ENCODE results near the gene CACNA1C. TPM values are rescaled to one million over a fixed set of nuclear protein-coding genes. Genes with fewer than 3 reads are reported as not detected.

The CACNA1C gene
- polyA plus RNA-seq, 1 of the 3 experiments (the other 2 are of a cell fraction) = 1.5 TPM

DNA sequence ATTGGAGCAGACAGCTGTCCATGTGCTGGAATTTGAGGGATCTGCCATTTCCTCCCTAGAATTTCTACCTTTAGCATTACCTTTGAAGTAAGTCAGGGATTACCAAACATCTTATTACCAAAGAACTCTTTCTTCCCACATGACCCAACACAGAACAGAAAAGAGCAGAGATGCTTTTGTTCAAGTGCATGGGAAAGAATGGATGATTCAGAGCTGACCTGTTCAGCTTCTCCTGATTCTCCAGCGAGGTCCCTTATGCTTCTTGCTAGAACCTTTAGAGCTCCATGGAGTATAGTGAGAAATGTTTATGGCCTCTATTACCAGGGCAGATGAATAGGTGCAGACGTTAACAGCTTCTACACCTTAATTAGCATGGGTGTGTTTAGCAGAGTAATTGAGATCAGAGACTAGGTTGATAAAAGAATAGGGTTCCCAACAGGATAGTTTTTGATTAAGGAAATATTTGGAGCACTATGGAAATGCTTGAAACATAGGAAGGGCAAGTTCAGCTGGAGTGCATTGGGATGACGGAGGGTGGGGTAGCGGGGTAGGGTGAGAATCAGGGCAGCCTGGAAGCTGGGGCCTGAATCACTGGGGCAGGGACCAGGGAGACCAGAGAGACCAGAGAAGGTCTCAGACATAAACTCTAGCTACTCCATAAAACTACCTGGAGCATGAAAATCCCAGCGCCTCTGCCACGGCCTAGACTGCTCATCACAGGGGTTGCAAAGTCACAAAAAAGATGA lies 223.7 kb downstream of the CACNA1C start:
- no peak for DNase-seq

DNA sequence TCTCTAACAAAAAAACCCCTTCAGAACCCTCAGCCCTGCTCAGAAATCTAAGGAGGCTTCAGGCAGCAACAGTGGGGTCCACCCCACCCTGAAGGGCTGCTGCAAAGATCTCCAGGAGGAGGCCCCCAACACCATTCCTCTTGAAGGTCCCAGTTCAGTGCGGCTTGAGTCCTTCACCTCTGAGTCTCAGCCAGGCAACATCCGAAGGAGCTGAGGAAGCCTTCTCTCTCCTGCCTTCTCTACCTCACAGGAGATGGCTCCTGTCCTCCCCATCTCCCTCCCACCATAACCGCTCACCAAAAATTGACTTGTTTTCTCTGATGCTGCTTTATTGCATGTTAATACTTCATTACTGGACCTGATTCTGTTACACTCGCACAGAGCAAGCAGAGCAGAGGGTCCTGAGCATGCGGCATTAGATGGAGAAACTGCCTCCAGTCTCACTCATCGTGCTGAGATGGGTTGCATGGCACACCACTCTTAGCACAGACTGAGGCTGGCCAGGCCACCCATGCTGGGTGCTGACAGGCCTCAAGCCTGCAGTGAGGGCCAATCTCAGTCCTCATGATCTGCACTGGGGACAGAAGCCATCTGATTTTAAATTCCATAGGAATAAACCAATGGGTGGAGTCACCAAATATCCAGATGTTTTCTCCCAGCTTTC lies 224.8 kb downstream of the CACNA1C start:
- H3K4me2 ChIP-seq = no peak overlapping the region
- WGBS (ENCODE audit: low lambda C conversion rate) = 72% methylated on average over 6 of the region's 6 CpGs
- no peaks in the 10 kb centered on the region for H3K9me2 ChIP-seq
- no peak overlapping the region for H3K4me3 ChIP-seq (ENCODE audit: low read depth in 2 of 2, low read length in 1 of 2)
- POLR2A ChIA-PET = no interaction called here
- no peaks in the 10 kb centered on the region for H3K9me3 ChIP-seq
- H2AFZ ChIP-seq (ENCODE audit: low read depth) = no peak overlapping the region
- H3K27ac ChIP-seq (ENCODE audit: low read depth in 2 of 2, low read length in 1 of 2) = no peak overlapping the region
- no peaks in the 10 kb centered on the region for H3K79me2 ChIP-seq (ENCODE audit: insufficient read depth)
- no peaks in the 10 kb centered on the region for H3K27me3 ChIP-seq (ENCODE audit: insufficient read depth)
- no peak overlapping the region for H3K9ac ChIP-seq
- no peak for DNase-seq
- no peak for TF ChIP-seq TCF12 (IDR thresholded peaks at IDR 0.05)
- no peak for TF ChIP-seq EP300 (IDR thresholded peaks at IDR 0.05; ENCODE audit: borderline replicate concordance in 1 of 2, low read depth in 1 of 2, low read length in 1 of 2)
- peaks cover 0 to 10% of the 10 kb centered on the region in 2 experiments; a peak in 2 of 4 replicates for H3K4me1 ChIP-seq (ENCODE audit: control insufficient read depth in 1 of 2, insufficient read depth in 2 of 2, low read depth in 1 of 2, low read length in 1 of 2)
- H3K36me3 ChIP-seq (replicated peaks in 1 of 2; ENCODE audit: control insufficient read depth in 1 of 2, insufficient read depth in 2 of 2, low read length in 1 of 2) = no peaks in the 10 kb centered on the region
- no peaks in the 10 kb centered on the region for H4K20me1 ChIP-seq (ENCODE audit: insufficient read depth)
- peaks cover under 1% of the 10 kb centered on the region for H3F3A ChIP-seq (replicated peaks; ENCODE audit: insufficient read depth)
- CTCF ChIA-PET = interaction anchor here (1.2 to 2.2 kb wide), 2 partner anchors 14 to 220 kb away, joined by 4 to 8 read pairs; no protein-coding TSS in a partner anchor

More for the DNA sequence above, 223.7 kb downstream of the CACNA1C start:
- Histone ChIP-seq H3K9ac (no peak overlapping the region), H3K4me1 (ENCODE audit: control insufficient read depth in 1 of 2, insufficient read depth in 2 of 2, low read depth in 1 of 2, low read length in 1 of 2) (peaks cover 0 to 3% of the 10 kb centered on the region in 2 experiments; a peak in 1 of 4 replicates), H3K79me2 (ENCODE audit: insufficient read depth) (no peaks in the 10 kb centered on the region), H3K27ac (ENCODE audit: low read depth in 2 of 2, low read length in 1 of 2) (no peak overlapping the region), H3K27me3 (ENCODE audit: insufficient read depth) (no peaks in the 10 kb centered on the region), H3K4me3 (ENCODE audit: low read depth in 2 of 2, low read length in 1 of 2) (no peak overlapping the region), H4K20me1 (ENCODE audit: insufficient read depth) (no peaks in the 10 kb centered on the region), H3K4me2 (no peak overlapping the region), H3K9me3 (no peaks in the 10 kb centered on the region), H3F3A (replicated peaks; ENCODE audit: insufficient read depth) (peaks cover 5% of the 10 kb centered on the region), H2AFZ (ENCODE audit: low read depth) (no peak overlapping the region), H3K9me2 (no peaks in the 10 kb centered on the region), H3K36me3 (replicated peaks in 1 of 2; ENCODE audit: control insufficient read depth in 1 of 2, insufficient read depth in 2 of 2, low read length in 1 of 2) (no peaks in the 10 kb centered on the region)
- TF ChIP-seq TCF12 (IDR thresholded peaks at IDR 0.05) (no peak), EZH2phosphoT487 (IDR thresholded peaks at IDR 0.05; ENCODE audit: borderline replicate concordance, low read depth) (no peak), FOSL2 (IDR thresholded peaks at IDR 0.05; ENCODE audit: borderline replicate concordance, low read depth) (no peak)
- ChIA-PET CTCF (interaction anchor here (0.7 to 1.1 kb wide), 6 partner anchors 11 to 307 kb away, joined by 3 to 5 read pairs (median 3); no protein-coding TSS in a partner anchor), POLR2A (no interaction called here)
- WGBS (ENCODE audit: low lambda C conversion rate) = 74% methylated on average over 6 of the region's 6 CpGs

DNA sequence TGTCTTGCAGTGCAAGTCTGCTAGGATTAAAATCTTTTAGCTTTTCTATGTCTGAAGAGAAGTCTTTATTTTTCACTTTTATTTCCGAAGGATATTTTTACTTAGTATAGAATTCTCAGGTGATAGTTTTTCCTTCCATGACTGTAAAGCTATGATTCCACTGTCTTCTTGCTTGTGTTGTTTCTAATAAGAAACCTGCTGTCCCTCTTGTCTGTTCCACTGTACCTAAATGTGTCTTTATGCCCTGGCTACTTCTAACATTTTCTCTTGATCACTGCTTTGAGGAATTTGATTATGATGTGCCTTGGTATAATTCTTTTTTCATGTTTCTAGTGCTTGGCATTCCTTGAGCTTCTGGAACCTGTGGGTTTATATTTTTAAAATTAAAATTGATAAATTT lies 228.7 kb downstream of the CACNA1C start:
- peaks cover 12% of the 10 kb centered on the region for H3F3A ChIP-seq (replicated peaks; ENCODE audit: insufficient read depth)
- no peaks in the 10 kb centered on the region for H4K20me1 ChIP-seq (ENCODE audit: insufficient read depth)
- no peak overlapping the region for H3K4me3 ChIP-seq (ENCODE audit: low read depth in 2 of 2, low read length in 1 of 2)
- peaks cover 22 to 44% of the 10 kb centered on the region in 2 experiments for H3K4me1 ChIP-seq (ENCODE audit: control insufficient read depth in 1 of 2, insufficient read depth in 2 of 2, low read depth in 1 of 2, low read length in 1 of 2)
- H3K9ac ChIP-seq = no peak overlapping the region
- WGBS (ENCODE audit: low lambda C conversion rate) = 81% methylated on average over 1 of the region's 1 CpG
- no peaks in the 10 kb centered on the region for H3K9me3 ChIP-seq
- DNase-seq = no peak
- no peaks in the 10 kb centered on the region for H3K9me2 ChIP-seq
- H3K36me3 ChIP-seq (replicated peaks in 1 of 2; ENCODE audit: control insufficient read depth in 1 of 2, insufficient read depth in 2 of 2, low read length in 1 of 2) = no peaks in the 10 kb centered on the region
- POLR2A ChIA-PET = no interaction called here
- no peaks in the 10 kb centered on the region for H3K79me2 ChIP-seq (ENCODE audit: insufficient read depth)
- CTCF ChIA-PET = interaction anchor here (1.2 to 13.7 kb wide), 4 partner anchors 10 to 301 kb away, joined by 3 to 150 read pairs (median 34); partner anchors contain the start of gene CACNA1C
- H3K4me2 ChIP-seq = no peak overlapping the region
- H3K27ac ChIP-seq (ENCODE audit: low read depth in 2 of 2, low read length in 1 of 2) = no peak overlapping the region
- H3K27me3 ChIP-seq (ENCODE audit: insufficient read depth) = no peaks in the 10 kb centered on the region
- no peak overlapping the region for H2AFZ ChIP-seq (ENCODE audit: low read depth)
- TF ChIP-seq MXI1 (IDR thresholded peaks at IDR 0.05; ENCODE audit: low read depth, low read length) (no peak), TAF1 (IDR thresholded peaks at IDR 0.05; ENCODE audit: borderline replicate concordance, low read depth, low read length) (no peak), RAD21 (IDR thresholded peaks at IDR 0.05; ENCODE audit: low read length) (no peak), EZH2phosphoT487 (IDR thresholded peaks at IDR 0.05; ENCODE audit: borderline replicate concordance, low read depth) (no peak), TEAD4 (IDR thresholded peaks at IDR 0.05; ENCODE audit: borderline replicate concordance, insufficient read depth) (no peak), ELF1 (IDR thresholded peaks at IDR 0.05) (no peak), RCOR1 (IDR thresholded peaks at IDR 0.05; ENCODE audit: low read length) (no peak)
- TF ChIP-seq, protein P1, sequence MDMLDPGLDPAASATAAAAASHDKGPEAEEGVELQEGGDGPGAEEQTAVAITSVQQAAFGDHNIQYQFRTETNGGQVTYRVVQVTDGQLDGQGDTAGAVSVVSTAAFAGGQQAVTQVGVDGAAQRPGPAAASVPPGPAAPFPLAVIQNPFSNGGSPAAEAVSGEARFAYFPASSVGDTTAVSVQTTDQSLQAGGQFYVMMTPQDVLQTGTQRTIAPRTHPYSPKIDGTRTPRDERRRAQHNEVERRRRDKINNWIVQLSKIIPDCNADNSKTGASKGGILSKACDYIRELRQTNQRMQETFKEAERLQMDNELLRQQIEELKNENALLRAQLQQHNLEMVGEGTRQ (IDR thresholded peaks at IDR 0.05; ENCODE audit: borderline replicate concordance, low read depth, low read length) = no peak
- TF ChIP-seq, protein P2, sequence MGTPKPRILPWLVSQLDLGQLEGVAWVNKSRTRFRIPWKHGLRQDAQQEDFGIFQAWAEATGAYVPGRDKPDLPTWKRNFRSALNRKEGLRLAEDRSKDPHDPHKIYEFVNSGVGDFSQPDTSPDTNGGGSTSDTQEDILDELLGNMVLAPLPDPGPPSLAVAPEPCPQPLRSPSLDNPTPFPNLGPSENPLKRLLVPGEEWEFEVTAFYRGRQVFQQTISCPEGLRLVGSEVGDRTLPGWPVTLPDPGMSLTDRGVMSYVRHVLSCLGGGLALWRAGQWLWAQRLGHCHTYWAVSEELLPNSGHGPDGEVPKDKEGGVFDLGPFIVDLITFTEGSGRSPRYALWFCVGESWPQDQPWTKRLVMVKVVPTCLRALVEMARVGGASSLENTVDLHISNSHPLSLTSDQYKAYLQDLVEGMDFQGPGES (IDR thresholded peaks at IDR 0.05; ENCODE audit: low read depth, low read length) = no peak
- TF ChIP-seq, protein P3, sequence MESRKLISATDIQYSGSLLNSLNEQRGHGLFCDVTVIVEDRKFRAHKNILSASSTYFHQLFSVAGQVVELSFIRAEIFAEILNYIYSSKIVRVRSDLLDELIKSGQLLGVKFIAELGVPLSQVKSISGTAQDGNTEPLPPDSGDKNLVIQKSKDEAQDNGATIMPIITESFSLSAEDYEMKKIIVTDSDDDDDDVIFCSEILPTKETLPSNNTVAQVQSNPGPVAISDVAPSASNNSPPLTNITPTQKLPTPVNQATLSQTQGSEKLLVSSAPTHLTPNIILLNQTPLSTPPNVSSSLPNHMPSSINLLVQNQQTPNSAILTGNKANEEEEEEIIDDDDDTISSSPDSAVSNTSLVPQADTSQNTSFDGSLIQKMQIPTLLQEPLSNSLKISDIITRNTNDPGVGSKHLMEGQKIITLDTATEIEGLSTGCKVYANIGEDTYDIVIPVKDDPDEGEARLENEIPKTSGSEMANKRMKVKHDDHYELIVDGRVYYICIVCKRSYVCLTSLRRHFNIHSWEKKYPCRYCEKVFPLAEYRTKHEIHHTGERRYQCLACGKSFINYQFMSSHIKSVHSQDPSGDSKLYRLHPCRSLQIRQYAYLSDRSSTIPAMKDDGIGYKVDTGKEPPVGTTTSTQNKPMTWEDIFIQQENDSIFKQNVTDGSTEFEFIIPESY (IDR thresholded peaks at IDR 0.05; ENCODE audit: borderline replicate concordance, low read depth) = no peak
